Effector memory CD8-positive, alpha-beta T cell (primary cell): ENCODE results near the gene LRRC49.
"Not testable (repeated sequence)": the region's sequence is repeated elsewhere in the genome, so short reads cannot be mapped to it uniquely, and the experiment has no call there.

ENCODE experiments used
- ATAC-seq: fragments of 150-1000 bp; cut with Tn5 transposase; replicated peaks from 2 replicates; pipeline ENCODE4 v1.10.0; 2021; ENCODE audit warnings: mild to moderate bottlenecking, moderate library complexity
- DNase-seq, 3 experiments: peaks; one replicate each; pipeline ENCODE4 v3.0.0; 2021
- H3K27ac Mint-ChIP-seq, 2 donors: one replicate each; pipeline ENCODE4 v1.8.0; 2022; ENCODE audit warnings: mild to moderate bottlenecking in 2 of 2, mixed read lengths in 2 of 2, moderate library complexity in 2 of 2
- H3K27me3 Mint-ChIP-seq, 2 donors: one replicate each; pipeline ENCODE4 v1.8.0; 2022; ENCODE audit warnings: mixed read lengths in 2 of 2
- H3K36me3 Mint-ChIP-seq: one replicate; pipeline ENCODE4 v1.8.0; 2022; ENCODE audit warnings: mild to moderate bottlenecking, moderate library complexity, mixed read lengths; ENCODE audit not compliant: insufficient read depth
- H3K4me1 Mint-ChIP-seq, 2 donors: one replicate each; pipeline ENCODE4 v1.8.0; 2022; ENCODE audit warnings: low read depth in 2 of 2, mixed read lengths in 2 of 2
- H3K4me3 Mint-ChIP-seq, 2 donors: one replicate each; pipeline ENCODE4 v1.8.0; 2022; ENCODE audit warnings: mild to moderate bottlenecking in 2 of 2, mixed read lengths in 2 of 2, moderate library complexity in 2 of 2
- H3K9me3 Mint-ChIP-seq, 2 donors: one replicate each; pipeline ENCODE4 v1.8.0; 2022; ENCODE audit warnings: mixed read lengths in 2 of 2

LRRC49 gene

DNA sequence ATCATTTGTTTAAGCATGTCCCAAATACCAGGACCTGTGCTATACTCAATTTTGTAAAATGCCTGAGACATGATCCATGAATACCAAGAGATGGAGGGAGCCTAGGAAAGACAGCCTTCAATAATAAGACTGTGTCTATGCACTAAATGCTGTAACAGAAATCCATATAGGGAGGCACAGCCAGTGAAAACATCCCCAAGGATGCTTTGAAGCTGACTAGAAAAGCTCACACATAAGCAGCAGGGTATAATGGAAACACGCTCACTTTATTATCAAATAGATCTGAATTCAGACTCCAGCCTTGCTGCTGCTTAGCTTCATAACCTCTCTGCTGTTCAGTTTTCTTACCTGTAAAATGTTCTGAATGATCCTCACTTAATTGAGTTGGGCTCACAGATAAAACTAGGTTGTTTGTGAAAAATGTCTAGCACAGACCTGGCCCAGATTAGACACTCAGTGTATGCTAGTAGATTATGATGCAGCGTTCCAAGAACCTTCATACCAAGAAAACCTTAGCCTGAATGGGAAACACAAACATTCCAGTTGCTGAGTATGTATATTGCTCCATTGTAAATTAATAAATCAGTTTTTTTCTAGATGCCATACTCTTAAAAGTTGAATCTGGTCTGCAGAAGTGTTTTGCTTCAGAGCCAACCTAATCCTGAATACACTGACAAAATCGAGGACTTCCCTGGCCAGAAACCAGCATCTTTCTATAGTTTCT, 34.9 kb upstream of the LRRC49 start:
- H3K4me1 Mint-ChIP-seq = peaks cover 5 to 6% of the 10 kb centered on the region in 2 donors
- DNase-seq (no peak), ATAC-seq (no peak)
- peaks cover 49 to 88% of the 10 kb centered on the region in 2 donors for H3K27me3 Mint-ChIP-seq
- no peaks in the 10 kb centered on the region for H3K36me3 Mint-ChIP-seq
- no peak overlapping the region for H3K27ac Mint-ChIP-seq
- H3K4me3 Mint-ChIP-seq = no peak overlapping the region
- H3K9me3 Mint-ChIP-seq = no peaks in the 10 kb centered on the region

DNA sequence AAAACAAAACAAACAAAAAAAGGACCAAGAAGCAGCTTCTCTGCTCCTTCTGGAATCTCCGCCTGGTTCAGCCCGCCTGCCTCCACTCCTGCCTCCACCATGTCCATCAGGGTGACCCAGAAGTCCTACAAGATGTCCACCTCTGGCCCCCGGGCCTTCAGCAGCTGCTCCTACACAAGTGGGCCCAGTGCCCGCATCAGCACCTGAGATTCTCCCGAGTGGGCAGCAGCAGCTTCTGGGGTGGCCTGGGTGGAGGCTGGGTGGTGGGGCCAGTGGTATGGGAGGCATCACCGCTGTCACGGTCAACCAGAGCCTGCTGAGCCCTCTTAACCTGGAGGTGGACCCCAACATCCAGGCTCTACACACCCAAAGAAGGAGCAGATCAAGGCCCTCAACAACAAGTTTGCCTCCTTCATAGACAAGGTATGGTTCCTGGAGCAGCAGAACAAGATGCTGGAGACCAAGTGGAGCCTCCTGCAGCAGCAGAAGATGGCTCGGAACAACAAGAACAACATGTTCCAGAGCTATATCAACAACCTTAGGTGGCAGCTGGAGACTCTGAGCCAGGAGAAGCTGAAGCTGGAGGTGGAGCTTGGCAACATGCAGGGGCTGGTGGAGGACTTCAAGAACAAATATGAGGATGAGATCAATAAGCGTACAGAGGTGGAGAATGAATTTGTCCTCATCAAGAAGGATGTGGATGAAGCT, 33.9 kb upstream of the LRRC49 start:
- DNase-seq, H3K36me3 Mint-ChIP-seq, H3K4me3 Mint-ChIP-seq, ATAC-seq, H3K27ac Mint-ChIP-seq, H3K4me1 Mint-ChIP-seq, H3K9me3 Mint-ChIP-seq: not testable (repeated sequence)
- peaks cover 43 to 85% of the 10 kb centered on the region in 2 donors for H3K27me3 Mint-ChIP-seq

DNA sequence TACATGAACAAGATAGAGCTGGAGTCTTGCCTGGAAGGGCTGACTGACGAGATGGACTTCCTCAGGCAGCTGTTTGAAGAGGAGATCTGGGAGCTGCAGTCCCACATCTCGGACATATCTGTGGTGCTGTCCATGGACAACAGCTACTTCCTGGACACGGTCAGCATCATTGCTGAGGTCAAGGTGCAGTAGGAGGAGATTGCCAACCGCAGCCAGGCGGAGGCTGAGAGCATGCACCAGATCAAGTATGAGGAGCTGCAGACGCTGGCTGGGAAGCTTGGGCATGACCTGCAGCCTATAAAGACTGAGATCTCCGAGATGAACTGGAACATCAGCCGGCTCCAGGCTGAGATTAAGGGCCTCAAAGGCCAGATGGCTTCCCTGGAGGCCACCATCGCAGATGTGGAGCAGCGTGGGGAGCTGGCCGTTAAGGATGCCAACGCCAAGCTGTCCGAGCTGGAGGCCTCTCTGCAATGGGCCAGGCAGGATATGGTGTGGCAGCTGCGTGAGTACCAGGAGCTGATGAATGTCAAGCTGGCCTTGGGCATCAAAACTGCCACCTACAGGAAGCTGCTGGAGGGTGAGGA, 33.2 kb upstream of the LRRC49 start:
- Mint-ChIP-seq H3K27ac (no peak overlapping the region), H3K36me3 (no peaks in the 10 kb centered on the region), H3K27me3 (peaks cover 41 to 87% of the 10 kb centered on the region in 2 donors), H3K4me3 (no peak overlapping the region), H3K9me3 (no peaks in the 10 kb centered on the region), H3K4me1 (peaks cover 3% of the 10 kb centered on the region in 2 donors)
- ATAC-seq = no peak
- DNase-seq = no peak

DNA sequence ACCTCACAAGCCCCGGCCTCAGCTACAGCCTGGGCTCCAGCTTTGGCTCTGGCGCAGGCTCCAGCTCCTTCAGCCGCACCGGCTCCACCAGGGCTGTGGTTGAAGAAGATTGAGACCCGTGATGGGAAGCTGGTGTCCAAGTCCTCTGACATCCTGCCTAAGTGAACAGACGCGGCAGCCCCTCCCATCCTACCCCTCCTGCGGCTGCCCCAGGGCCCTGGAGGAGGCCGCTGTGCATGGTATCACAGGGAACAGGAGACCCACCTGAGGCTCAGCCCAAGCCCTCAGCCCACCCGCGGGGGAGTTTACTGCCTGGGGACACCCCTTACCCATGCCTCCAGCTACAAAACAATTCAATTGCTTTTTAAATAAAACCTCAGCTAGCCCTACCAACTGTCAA, 32.6 kb upstream of the LRRC49 start:
- H3K4me1 Mint-ChIP-seq = no peaks in the 10 kb centered on the region
- H3K9me3 Mint-ChIP-seq = no peaks in the 10 kb centered on the region
- no peak for DNase-seq
- ATAC-seq = no peak
- H3K27ac Mint-ChIP-seq = no peak overlapping the region
- H3K27me3 Mint-ChIP-seq = peaks cover 35 to 84% of the 10 kb centered on the region in 2 donors
- no peak overlapping the region for H3K4me3 Mint-ChIP-seq
- no peaks in the 10 kb centered on the region for H3K36me3 Mint-ChIP-seq

DNA sequence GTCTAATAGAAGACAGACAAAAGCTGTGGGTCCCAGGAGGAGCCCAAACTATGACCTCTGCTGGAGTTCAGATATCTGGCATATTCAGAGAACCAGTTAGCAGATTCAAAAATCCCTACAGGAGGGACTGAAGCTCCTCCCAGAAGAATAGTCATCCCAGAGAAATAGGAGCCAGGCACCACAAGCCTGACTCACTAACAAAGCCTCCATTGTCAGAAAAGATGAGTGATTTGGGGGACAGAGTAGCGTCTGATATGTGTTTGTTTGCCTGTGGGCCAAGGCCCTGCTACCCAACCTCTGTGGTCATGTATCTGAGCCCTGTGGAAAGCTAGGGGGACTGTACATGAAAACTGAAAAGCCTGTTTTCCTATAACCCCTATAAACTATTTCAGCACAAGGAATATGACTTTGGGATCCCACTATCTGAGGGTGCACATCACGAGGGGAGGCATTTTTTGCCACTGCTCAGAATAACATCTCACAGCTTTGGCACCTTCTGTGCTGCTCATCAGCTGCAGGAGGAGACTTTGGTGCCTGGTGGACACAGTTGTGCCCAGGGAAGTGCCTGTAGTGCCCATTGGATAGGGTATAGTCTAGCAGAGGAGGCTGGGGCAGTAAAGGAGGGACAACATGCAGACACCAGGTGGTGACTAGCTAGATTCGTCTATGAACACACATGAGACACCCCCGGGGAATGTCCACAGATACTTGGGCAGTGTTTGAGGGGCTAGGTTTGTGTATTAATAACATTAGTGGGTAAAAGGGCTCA, 29.0 kb upstream of the LRRC49 start:
- H3K27me3 Mint-ChIP-seq = peaks cover 6 to 58% of the 10 kb centered on the region in 2 donors
- no peaks in the 10 kb centered on the region for H3K36me3 Mint-ChIP-seq
- no peak for DNase-seq
- H3K27ac Mint-ChIP-seq = no peak overlapping the region
- no peaks in the 10 kb centered on the region for H3K4me1 Mint-ChIP-seq
- H3K4me3 Mint-ChIP-seq = no peak overlapping the region
- no peak for ATAC-seq
- no peaks in the 10 kb centered on the region for H3K9me3 Mint-ChIP-seq

DNA sequence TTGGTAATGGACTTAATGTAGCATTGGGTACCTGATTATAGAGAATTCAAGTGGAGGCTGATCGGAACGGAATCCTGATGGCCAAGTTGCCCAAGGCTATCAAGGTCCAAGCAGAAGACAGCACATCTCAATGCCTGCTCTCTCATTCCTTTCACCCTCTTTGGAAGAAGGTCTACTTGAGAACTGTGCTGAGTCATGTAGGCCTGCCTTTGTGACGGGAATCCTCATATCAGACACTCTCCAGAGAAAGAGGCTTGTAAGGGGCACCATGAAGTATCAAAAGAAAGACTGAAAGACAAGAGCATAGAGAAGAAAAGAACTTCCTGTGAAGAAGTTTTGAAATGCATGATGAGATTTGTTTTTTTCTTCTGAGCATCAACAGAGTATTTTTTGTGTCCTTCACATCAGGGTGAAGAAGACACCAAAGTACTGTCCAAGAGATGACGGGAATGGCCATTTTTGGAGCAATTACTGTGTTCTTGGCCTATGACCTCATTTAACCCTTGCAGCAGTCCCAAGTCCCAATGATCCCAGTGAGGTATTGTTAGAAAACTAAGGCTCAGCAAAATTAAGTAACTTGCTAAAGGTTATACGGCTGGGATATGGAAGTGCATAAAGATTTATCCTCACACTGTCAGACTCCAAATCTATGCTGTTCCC, 25.5 kb upstream of the LRRC49 start:
- no peak for DNase-seq
- Mint-ChIP-seq H3K4me1 (no peaks in the 10 kb centered on the region), H3K4me3 (no peak overlapping the region), H3K36me3 (no peaks in the 10 kb centered on the region), H3K9me3 (no peaks in the 10 kb centered on the region), H3K27ac (no peak overlapping the region), H3K27me3 (peaks cover 4 to 23% of the 10 kb centered on the region in 2 donors)
- ATAC-seq = no peak

DNA sequence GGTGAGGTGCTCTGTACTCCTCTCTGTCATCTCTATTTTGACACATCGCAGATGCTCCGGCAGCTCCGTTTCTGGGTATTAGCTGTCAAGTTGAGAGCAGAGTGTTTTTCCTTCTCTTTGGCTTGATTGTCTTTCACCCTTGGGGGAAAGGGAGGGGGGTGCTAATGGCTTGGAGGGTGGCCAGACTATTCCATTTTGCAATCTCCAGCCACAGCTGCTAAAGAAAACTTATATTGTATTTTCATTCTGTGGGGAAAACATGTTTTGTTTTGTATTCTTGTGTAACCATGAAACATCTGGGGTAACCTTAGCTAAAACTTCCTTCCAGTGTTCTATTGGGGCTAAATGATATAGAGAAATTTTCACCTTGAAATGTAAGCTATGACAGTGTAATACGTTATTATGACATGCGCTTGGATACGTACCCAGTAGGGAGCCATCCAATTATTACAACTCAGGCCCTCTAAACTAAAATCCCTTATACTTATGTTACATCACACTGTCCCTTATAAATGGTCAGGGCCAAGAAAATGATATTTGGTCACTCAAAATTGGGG, 24.6 kb upstream of the LRRC49 start:
- no peak for DNase-seq
- no peaks in the 10 kb centered on the region for H3K36me3 Mint-ChIP-seq
- H3K4me3 Mint-ChIP-seq = no peak overlapping the region
- H3K4me1 Mint-ChIP-seq = no peaks in the 10 kb centered on the region
- no peak overlapping the region for H3K27ac Mint-ChIP-seq
- no peaks in the 10 kb centered on the region for H3K9me3 Mint-ChIP-seq
- ATAC-seq = no peak
- H3K27me3 Mint-ChIP-seq = peaks cover 4 to 29% of the 10 kb centered on the region in 2 donors

DNA sequence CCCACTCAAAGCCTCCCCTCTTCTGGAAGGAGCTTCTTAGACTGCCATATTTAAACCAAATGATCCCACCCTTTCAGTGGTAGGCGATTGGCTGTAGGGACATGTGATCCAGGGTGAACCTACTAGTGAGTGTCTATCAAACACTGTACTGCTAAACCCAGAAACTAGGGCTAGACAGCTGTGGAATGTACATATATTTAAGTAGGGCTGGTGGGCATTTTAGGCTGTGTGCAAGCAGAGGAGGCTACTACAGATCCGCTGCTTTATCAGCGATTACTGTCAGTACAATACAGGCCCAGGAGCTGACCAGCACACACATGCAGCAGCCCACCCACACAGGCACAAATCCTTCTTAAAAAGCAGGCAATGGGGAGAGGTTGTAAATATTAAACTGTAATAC, 23.3 kb upstream of the LRRC49 start:
- no peak for ATAC-seq
- Mint-ChIP-seq H3K27ac (no peak overlapping the region), H3K27me3 (peaks cover 10 to 33% of the 10 kb centered on the region in 2 donors), H3K36me3 (no peaks in the 10 kb centered on the region), H3K4me1 (no peaks in the 10 kb centered on the region), H3K9me3 (peaks cover 0 to 1% of the 10 kb centered on the region in 2 donors), H3K4me3 (no peak overlapping the region)
- no peak for DNase-seq

DNA sequence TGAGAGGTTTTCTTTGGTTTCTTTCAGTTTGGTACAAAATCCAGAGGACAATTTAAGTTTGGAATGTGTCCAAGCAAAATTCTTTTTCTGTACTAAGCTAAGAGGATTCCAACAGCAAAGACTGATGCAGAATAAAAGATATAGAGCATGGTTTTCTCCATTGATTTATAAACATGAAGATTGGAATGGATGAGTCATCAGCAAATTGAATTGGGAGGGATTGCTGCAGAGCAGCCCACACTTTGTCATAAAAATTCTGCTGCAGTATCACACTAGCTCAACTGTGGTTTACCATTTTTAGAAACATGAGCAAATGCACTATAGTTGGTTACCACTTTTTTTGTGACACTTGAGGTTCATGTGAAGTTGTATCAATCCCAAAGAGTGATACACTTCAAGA, 22.6 kb upstream of the LRRC49 start:
- ATAC-seq (no peak), DNase-seq (no peak)
- Mint-ChIP-seq H3K27me3 (peaks cover 11 to 36% of the 10 kb centered on the region in 2 donors), H3K4me3 (no peak overlapping the region), H3K36me3 (no peaks in the 10 kb centered on the region), H3K4me1 (no peaks in the 10 kb centered on the region), H3K27ac (no peak overlapping the region), H3K9me3 (peaks cover 0 to 1% of the 10 kb centered on the region in 2 donors)

DNA sequence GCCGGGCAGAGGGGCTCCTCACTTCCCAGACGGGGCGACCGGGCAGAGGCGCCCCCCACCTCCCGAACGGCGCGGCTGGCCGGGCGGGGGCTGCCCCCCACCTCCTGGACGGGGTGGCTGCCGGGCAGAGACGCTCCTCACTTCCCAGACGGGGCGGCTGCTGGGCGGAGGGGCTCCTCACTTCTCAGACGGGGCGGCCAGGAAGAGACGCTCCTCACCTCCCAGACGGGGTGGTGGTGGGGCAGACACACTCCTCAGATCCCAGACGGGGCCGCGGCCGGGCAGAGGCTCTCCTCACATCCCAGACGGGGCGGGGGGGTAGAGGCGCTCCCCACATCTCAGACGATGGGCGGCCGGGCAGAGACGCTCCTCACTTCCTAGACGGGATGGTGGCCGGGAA, 21.1 kb upstream of the LRRC49 start:
- H3K4me1 Mint-ChIP-seq, ATAC-seq: not testable (repeated sequence)

DNA sequence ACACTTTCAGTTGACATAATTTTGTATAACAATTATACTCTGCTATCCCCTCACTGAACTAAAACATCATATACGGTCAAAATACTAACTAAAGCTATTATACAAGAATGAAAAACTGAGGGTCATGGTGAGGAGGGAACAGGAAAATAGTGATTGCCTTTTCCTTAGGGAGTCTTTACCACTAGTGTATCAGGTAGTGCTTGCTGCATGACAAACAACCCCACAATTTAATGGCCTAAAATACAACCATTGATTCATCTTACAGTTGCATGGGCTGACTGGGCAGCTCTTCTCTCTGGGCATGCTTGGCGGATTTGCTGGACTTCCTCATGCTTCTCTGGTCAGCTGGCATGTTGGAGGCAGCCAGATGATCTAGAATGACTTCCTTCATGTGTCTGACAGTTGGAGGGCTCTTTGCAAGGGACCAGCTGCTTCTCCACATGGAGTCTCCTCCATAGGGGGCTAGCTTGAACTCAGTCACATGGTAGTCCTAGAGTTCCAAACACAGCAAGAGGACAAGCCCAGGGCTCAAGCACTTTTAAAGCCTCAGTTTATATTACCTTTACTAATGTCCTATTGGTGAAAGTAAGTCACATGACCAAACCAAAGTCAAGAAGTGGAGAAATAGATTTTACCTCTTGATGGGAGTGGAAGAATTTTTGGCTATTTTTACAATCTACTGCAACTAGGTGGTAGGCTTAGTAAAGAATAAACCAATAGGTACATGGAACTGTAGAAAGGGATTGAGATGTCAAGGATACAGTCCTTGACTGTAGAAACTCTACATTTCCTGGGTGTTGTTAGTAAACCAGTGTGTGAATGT, 19.2 kb upstream of the LRRC49 start:
- Mint-ChIP-seq H3K4me1 (no peaks in the 10 kb centered on the region), H3K27ac (no peak overlapping the region), H3K9me3 (peaks cover 0 to 1% of the 10 kb centered on the region in 2 donors), H3K4me3 (no peak overlapping the region), H3K36me3 (no peaks in the 10 kb centered on the region), H3K27me3 (peaks cover 21 to 45% of the 10 kb centered on the region in 2 donors)
- DNase-seq (no peak), ATAC-seq (no peak)

More for the DNA sequence above, 21.1 kb upstream of the LRRC49 start:
- peaks cover 14 to 51% of the 10 kb centered on the region in 2 donors for H3K27me3 Mint-ChIP-seq
- not testable (repeated sequence) for H3K27ac Mint-ChIP-seq, DNase-seq, H3K9me3 Mint-ChIP-seq, H3K36me3 Mint-ChIP-seq, H3K4me3 Mint-ChIP-seq
